B cell (primary cell): ENCODE results near the gene TRMT10B. TPM values are rescaled to one million over a fixed set of nuclear protein-coding genes. Genes with fewer than 3 reads are reported as not detected.

Source experiments
- ATAC-seq: fragments of 200-7000 bp; cut with Tn5 transposase; one replicate; pipeline ENCODE4 v1.10.0; 2021; ENCODE audit warnings: low read depth, mild to moderate bottlenecking, moderate number of reproducible peaks, moderate library complexity
- CTCF ChIA-PET: fragments of 350-600 bp; sonication (Branson Sonifier 250); formaldehyde crosslinking; loops from one replicate; lab custom pipeline; 2021; ENCODE audit warnings: antibody characterized with exemption, inconsistent platforms; lab: Charles Lee
- POLR2A ChIA-PET: fragments of 350-600 bp; sonication (Branson Sonifier 250); formaldehyde crosslinking; loops from one replicate; lab custom pipeline; 2021; ENCODE audit warnings: antibody characterized with exemption; lab: Charles Lee
- DNase-seq: peaks from one replicate; pipeline ENCODE4 v3.0.0; 2013
- H2AFZ ChIP-seq: 2 replicates; pipeline ENCODE4 v1.6.1; 2012; ENCODE audit warnings: mild to moderate bottlenecking, low read depth, low read length; ENCODE audit not compliant: insufficient read depth, poor library complexity, severe bottlenecking
- H3K27ac ChIP-seq, 2 donors: 1 replicate in 1 of 2; 2 replicates in 1 of 2; pipeline ENCODE4 v1.5.1; 2012 to 2013; ENCODE audit warnings: low read length in 2 of 2, mild to moderate bottlenecking in 2 of 2, moderate library complexity in 1 of 2
- H3K27me3 ChIP-seq, 4 experiments: fragments of 200-600 bp in 1 of 4; sonication (generic) in 1 of 4; replicated peaks in 1 of 4; 1 replicate in 2 of 4; 2 replicates in 2 of 4; pipeline versions ENCODE4 v1.6.1 to v1.7.0; 2013 to 2016; ENCODE audit warnings: low read length in 3 of 4, mild to moderate bottlenecking in 2 of 4, mixed read lengths in 1 of 4, moderate library complexity in 1 of 4; ENCODE audit not compliant: insufficient read depth in 4 of 4, control insufficient read depth in 3 of 4; ENCODE audit errors: control extremely low read depth in 1 of 4
- H3K36me3 ChIP-seq, 2 experiments: replicated peaks in 1 of 2; 1 replicate in 1 of 2; 2 replicates in 1 of 2; pipeline versions ENCODE4 v1.6.1 to v1.7.1; 2013; ENCODE audit warnings: low read length in 1 of 2; ENCODE audit not compliant: insufficient read depth in 2 of 2, control insufficient read depth in 1 of 2; ENCODE audit errors: control extremely low read depth in 1 of 2, extremely low read depth in 1 of 2
- H3K4me1 ChIP-seq, 2 donors: fragments of 200-600 bp in 1 of 2; sonication (generic) in 1 of 2; 1 replicate in 1 of 2; 2 replicates in 1 of 2; pipeline versions ENCODE4 v1.5.1 to v1.6.1; 2013 to 2017; ENCODE audit warnings: low read length in 2 of 2; ENCODE audit not compliant: control insufficient read depth in 2 of 2, insufficient read depth in 2 of 2
- H3K4me2 ChIP-seq: replicated peaks from 2 replicates; pipeline ENCODE3; 2012; ENCODE audit warnings: mild to moderate bottlenecking, low read depth, low read length; ENCODE audit not compliant: poor library complexity, severe bottlenecking
- H3K4me3 ChIP-seq, 5 experiments: fragments of 200-600 bp in 1 of 5; sonication (generic) in 1 of 5; 1 replicate in 3 of 5; 2 replicates in 2 of 5; pipeline versions ENCODE4 v1.5.1 to v1.7.0; 2011 to 2016; ENCODE audit warnings: low read length in 4 of 5, mild to moderate bottlenecking in 4 of 5, low read depth in 2 of 5, control low read depth in 1 of 5, moderate library complexity in 1 of 5; ENCODE audit not compliant: insufficient read depth in 1 of 5; ENCODE audit errors: control extremely low read depth in 1 of 5, extremely low read depth in 1 of 5
- H3K79me2 ChIP-seq: fragments of 200-600 bp; sonication (generic); one replicate; pipeline ENCODE4 v1.6.0; 2016; ENCODE audit warnings: low read length; ENCODE audit not compliant: control insufficient read depth, insufficient read depth
- H3K9ac ChIP-seq: fragments of 200-600 bp; sonication (generic); 2 replicates; pipeline ENCODE4 v1.6.1; 2017; ENCODE audit warnings: mild to moderate bottlenecking, low read length, moderate library complexity
- H3K9me3 ChIP-seq, 3 donors: one replicate each; pipeline versions ENCODE4 v1.6.1 to v1.7.1; 2013; ENCODE audit warnings: low read length in 2 of 3; ENCODE audit not compliant: control insufficient read depth in 2 of 3, insufficient read depth in 1 of 3; ENCODE audit errors: control extremely low read depth in 1 of 3
- H4K20me1 ChIP-seq: 2 replicates; pipeline ENCODE4 v1.6.0; 2012; ENCODE audit warnings: mild to moderate bottlenecking, low read length; ENCODE audit not compliant: insufficient read depth, control insufficient read depth, poor library complexity, severe bottlenecking
- H3K27ac Mint-ChIP-seq: one replicate; pipeline ENCODE4 v1.8.0; 2021; ENCODE audit warnings: mixed read lengths
- H3K27me3 Mint-ChIP-seq: one replicate; pipeline ENCODE4 v1.8.0; 2021; ENCODE audit warnings: mixed read lengths
- H3K4me1 Mint-ChIP-seq: one replicate; pipeline ENCODE4 v1.8.0; 2021; ENCODE audit warnings: mixed read lengths
- H3K4me3 Mint-ChIP-seq: one replicate; pipeline ENCODE4 v1.8.0; 2021; ENCODE audit warnings: mixed read lengths
- H3K9me3 Mint-ChIP-seq: one replicate; pipeline ENCODE4 v1.8.0; 2022; ENCODE audit warnings: mixed read lengths; ENCODE audit not compliant: insufficient read depth
- EZH2 ChIP-seq: IDR thresholded peaks from 2 replicates; pipeline ENCODE4 v1.6.1; 2012; ENCODE audit warnings: borderline replicate concordance, low read depth, mild to moderate bottlenecking, moderate library complexity, low read length; ENCODE audit not compliant: insufficient read depth, poor library complexity, severe bottlenecking
- WGBS: methylation state at CpG from one replicate; pipeline ENCODE4 v1.1.5; 2013; ENCODE audit warnings: missing lambda C conversion rate; ENCODE audit not compliant: insufficient coverage; 5-methylcytosine and 5-hydroxymethylcytosine counted together
- intact Hi-C: fragments of 100-400 bp; cut with micrococcal nuclease; formaldehyde crosslinking; loops from one replicate; pipeline ENCODE4 v1.10.0; 2022
- polyA plus RNA-seq: library from polyadenylated mRNA; depleted of rRNA; stranded (reverse); fragments of >200 nt; gene quantifications from 2 replicates; pipeline ENCODE4 v1.2.3, GENCODE V29; 2012
- total RNA-seq, 2 donors: library from RNA; stranded (reverse); fragments of 120-200 nt in 1 of 2; gene quantifications; 1 replicate in 1 of 2; 2 replicates in 1 of 2; pipeline versions ENCODE4 v1.2.3 to v1.2.4, GENCODE V29; 2013 to 2022
- TF ChIP-seq, protein P1 (sequence below): fragments of 200-600 bp; IDR thresholded peaks from one replicate; pipeline ENCODE4 v1.8.0; 2022; ENCODE audit warnings: antibody characterized with exemption, mild to moderate bottlenecking

The TRMT10B gene
- total and polyA plus RNA-seq, 2 donors (not counting 1 experiment from before 2014, with no cell fraction given) = 18.1 to 27.8 TPM

DNA sequence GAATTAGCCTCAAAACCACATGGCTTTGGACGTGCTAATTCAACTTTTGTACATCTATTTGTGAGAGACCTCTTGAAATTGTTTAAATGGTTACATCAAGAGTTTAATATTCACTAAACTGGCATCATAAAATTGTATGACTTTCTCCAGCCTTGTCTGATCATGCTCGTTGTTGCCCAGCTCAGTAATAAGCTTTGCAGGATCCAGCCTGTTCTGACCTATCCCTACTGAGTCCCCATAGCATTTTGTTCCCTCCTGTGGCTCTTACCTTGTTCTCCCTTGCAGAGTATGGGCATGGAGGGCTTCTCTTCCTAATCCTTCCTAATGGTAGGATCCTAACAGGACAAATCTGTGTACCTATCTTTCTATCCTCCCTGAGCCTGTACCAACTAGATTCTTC, 24.9 kb downstream of the TRMT10B start:
- no peak overlapping the region for H3K27ac Mint-ChIP-seq

DNA sequence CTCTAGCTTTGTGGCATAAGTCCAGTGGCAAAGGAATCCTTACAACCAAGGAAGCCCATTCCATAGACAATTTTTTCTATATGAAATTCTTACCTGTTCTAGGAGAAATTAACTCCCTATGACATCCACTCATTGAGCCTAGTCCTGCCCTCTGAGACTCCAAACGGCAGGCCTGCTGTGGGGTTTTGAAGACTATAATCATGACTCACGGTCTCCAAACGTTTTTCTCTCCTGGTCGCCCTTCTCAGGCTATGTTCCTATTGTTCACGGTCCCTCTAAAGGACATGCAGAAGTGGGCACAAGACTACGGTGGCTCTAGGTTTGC, 30.6 kb downstream of the TRMT10B start:
- Histone ChIP-seq H3K4me3 (peak overlapping the region; percentile 75 to 96 (median 87)), H3K4me2 (peak overlapping the region; percentile 77), H3K79me2 (peaks cover 27% of the 10 kb centered on the region), H3K4me1 (peaks cover 16 to 21% of the 10 kb centered on the region in 2 donors), H3K9me3 (peaks cover 0 to 5% (median 0%) of the 10 kb centered on the region in 3 donors), H3K36me3 (peaks cover 3 to 42% of the 10 kb centered on the region in 2 experiments), H3K27ac (peak overlapping the region; percentile 69 to 86), H3K27me3 (peaks cover 0 to 2% (median 0%) of the 10 kb centered on the region in 4 experiments), H4K20me1 (peaks cover 25% of the 10 kb centered on the region), H2AFZ (peak overlapping the region; percentile 94), H3K9ac (peak overlapping the region; percentile 84)
- DNase-seq (no peak), ATAC-seq (no peak)
- WGBS = 2% methylated on average over 6 of the region's 6 CpGs
- peak overlapping the region; percentile 95 for H3K27ac Mint-ChIP-seq
- peaks cover 9% of the 10 kb centered on the region for H3K27me3 Mint-ChIP-seq
- CTCF ChIA-PET = interaction anchor here (1.9 kb wide), 1 partner anchor 16 kb away, joined by 5 read pairs; the partner anchor contains the start of gene DCAF10
- POLR2A ChIA-PET = interaction anchor here (2.5 kb wide), 1 partner anchor 16 kb away, joined by 17 read pairs; the partner anchor contains the start of gene DCAF10
- TF ChIP-seq EZH2 = no peak
- TF ChIP-seq, protein P1, sequence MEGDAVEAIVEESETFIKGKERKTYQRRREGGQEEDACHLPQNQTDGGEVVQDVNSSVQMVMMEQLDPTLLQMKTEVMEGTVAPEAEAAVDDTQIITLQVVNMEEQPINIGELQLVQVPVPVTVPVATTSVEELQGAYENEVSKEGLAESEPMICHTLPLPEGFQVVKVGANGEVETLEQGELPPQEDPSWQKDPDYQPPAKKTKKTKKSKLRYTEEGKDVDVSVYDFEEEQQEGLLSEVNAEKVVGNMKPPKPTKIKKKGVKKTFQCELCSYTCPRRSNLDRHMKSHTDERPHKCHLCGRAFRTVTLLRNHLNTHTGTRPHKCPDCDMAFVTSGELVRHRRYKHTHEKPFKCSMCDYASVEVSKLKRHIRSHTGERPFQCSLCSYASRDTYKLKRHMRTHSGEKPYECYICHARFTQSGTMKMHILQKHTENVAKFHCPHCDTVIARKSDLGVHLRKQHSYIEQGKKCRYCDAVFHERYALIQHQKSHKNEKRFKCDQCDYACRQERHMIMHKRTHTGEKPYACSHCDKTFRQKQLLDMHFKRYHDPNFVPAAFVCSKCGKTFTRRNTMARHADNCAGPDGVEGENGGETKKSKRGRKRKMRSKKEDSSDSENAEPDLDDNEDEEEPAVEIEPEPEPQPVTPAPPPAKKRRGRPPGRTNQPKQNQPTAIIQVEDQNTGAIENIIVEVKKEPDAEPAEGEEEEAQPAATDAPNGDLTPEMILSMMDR = no peak
- peak overlapping the region; percentile 98 for H3K4me3 Mint-ChIP-seq
- no peaks in the 10 kb centered on the region for H3K9me3 Mint-ChIP-seq
- intact Hi-C loops = loop anchor here (1.0 to 10.0 kb wide), 3 partner anchors 16 to 299 kb away; partner anchors contain the start of genes DCAF10, POLR1E and TRMT10B
- peaks cover 33% of the 10 kb centered on the region for H3K4me1 Mint-ChIP-seq

More for the DNA sequence above, 24.9 kb downstream of the TRMT10B start:
- Mint-ChIP-seq H3K9me3 (no peaks in the 10 kb centered on the region), H3K4me1 (peaks cover 14% of the 10 kb centered on the region), H3K4me3 (no peak overlapping the region), H3K27me3 (no peaks in the 10 kb centered on the region)
- no peak overlapping the region for H2AFZ ChIP-seq
- H3K79me2 ChIP-seq = peaks cover 6% of the 10 kb centered on the region
- no peak overlapping the region for H3K27ac ChIP-seq
- H4K20me1 ChIP-seq = peaks cover 17% of the 10 kb centered on the region
- peaks cover 0 to 10% of the 10 kb centered on the region in 2 donors for H3K4me1 ChIP-seq
- POLR2A ChIA-PET = no interaction called here
- ATAC-seq (no peak), DNase-seq (no peak)
- no peak overlapping the region for H3K9ac ChIP-seq
- no peak overlapping the region for H3K4me2 ChIP-seq
- CTCF ChIA-PET = no interaction called here
- no peaks in the 10 kb centered on the region for H3K9me3 ChIP-seq
- no peak for TF ChIP-seq EZH2
- TF ChIP-seq, protein P1 = no peak
- H3K27me3 ChIP-seq = no peaks in the 10 kb centered on the region
- H3K4me3 ChIP-seq = no peak overlapping the region
- 86% methylated on average over 1 of the region's 2 CpGs for WGBS
- peaks cover 5 to 71% of the 10 kb centered on the region in 2 experiments for H3K36me3 ChIP-seq
- intact Hi-C loops = no loop called here
